Measurements from ENCODE around the gene TCTN2. TPM values are rescaled to one million over a fixed set of nuclear protein-coding genes. Genes with fewer than 3 reads are reported as not detected.
A peak's percentile ranks its signal among the peaks of the same experiment; 100 is the strongest.

Gene TCTN2
- total and polyA plus RNA-seq, 9 of the 15 experiments (the other 6 are each of a cell fraction or from before 2014, with no cell fraction given), result 0.58 to 5.5 (median 3.6) TPM

DNA sequence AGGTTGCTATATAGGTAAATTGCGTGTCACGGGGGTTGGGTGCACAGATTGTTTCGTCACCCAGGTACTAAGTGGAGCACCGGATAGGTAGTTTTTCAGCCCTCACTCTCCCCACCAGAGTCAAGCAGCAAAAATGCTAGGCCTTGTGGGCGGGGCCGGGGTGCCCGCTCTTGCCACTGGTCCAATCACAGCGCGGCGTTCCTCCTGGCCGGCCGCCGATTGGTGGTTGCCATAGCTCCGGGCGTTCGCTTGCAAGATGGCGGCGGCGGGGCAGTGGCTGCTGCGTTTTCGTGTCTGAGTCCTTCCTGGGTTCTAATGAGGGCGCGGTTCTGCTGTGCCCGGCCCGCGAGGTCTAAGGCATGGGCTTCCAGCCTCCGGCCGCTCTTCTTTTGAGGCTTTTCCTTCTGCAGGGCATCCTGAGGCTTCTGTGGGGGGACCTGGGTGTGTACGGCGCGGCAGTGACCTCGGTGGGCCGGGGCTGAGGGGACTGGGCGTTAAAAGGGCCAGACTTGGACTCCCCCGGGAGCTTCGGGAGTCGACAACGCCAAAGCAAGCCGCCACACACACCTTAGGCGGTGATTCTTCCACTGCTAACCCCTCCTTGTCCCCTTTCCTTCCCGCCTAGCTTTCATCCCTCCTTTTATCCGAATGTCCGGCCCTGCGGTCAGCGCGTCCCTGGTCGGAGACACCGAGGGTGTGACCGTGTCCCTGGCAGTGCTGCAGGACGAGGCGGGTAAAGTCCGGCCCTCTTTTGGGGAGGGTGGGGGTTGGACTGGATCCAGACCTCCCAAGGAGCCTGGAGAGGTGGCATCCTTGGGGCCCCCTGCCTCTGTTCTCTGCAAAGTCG, at the start of gene TCTN2 (continued):
- no peak for TF ChIP-seq TCF7L2 (IDR thresholded peaks at IDR 0.05; ENCODE audit: low read depth, low read length)
- no peak for TF ChIP-seq NCOA6 (IDR thresholded peaks at IDR 0.05)
- TF ChIP-seq HNRNPUL1 (IDR thresholded peaks at IDR 0.05; ENCODE audit: low read length), result no peak
- no peak for TF ChIP-seq HMG20A (CRISPR knock-in tag; conservative IDR thresholded peaks at IDR 0.05)
- TF ChIP-seq FOXM1 (IDR thresholded peaks at IDR 0.05; ENCODE audit: low read depth), result no peak
- no peak for TF ChIP-seq FOXM1 (CRISPR knock-in tag; IDR thresholded peaks at IDR 0.05; ENCODE audit: low read depth)
- TF ChIP-seq CHD2 (IDR thresholded peaks at IDR 0.05; ENCODE audit: low read depth, low read length), result 0 out of 2 replicates have a peak, but pooled peaks have one; percentile 39
- peak; percentile 91 to 95; a peak in 3 of 4 replicates for TF ChIP-seq SIN3A (IDR thresholded peaks at IDR 0.05; ENCODE audit: borderline replicate concordance in 2 of 2, control insufficient read depth in 1 of 2, low read depth in 2 of 2, low read length in 2 of 2)
- TF ChIP-seq ATF1 (CRISPR knock-in tag; IDR thresholded peaks at IDR 0.05), result no peak
- 0 out of 2 replicates have a peak, but pooled peaks have one; percentile 57 for TF ChIP-seq ATF1 (tag; IDR thresholded peaks at IDR 0.05)
- TF ChIP-seq CSDE1 (IDR thresholded peaks at IDR 0.05), result peak in 1 of 2 experiments; percentile 76; a peak in 2 of 4 replicates
- no peak for TF ChIP-seq MCM5 (IDR thresholded peaks at IDR 0.05; ENCODE audit: low read depth)
- TF ChIP-seq ATF7 (IDR thresholded peaks at IDR 0.05), result peak; percentile 50; the same call in 1 of the 2 replicates
- TF ChIP-seq, protein P1, sequence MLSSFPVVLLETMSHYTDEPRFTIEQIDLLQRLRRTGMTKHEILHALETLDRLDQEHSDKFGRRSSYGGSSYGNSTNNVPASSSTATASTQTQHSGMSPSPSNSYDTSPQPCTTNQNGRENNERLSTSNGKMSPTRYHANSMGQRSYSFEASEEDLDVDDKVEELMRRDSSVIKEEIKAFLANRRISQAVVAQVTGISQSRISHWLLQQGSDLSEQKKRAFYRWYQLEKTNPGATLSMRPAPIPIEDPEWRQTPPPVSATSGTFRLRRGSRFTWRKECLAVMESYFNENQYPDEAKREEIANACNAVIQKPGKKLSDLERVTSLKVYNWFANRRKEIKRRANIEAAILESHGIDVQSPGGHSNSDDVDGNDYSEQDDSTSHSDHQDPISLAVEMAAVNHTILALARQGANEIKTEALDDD (IDR thresholded peaks at IDR 0.05), result no peak
- TF ChIP-seq, protein P2, sequence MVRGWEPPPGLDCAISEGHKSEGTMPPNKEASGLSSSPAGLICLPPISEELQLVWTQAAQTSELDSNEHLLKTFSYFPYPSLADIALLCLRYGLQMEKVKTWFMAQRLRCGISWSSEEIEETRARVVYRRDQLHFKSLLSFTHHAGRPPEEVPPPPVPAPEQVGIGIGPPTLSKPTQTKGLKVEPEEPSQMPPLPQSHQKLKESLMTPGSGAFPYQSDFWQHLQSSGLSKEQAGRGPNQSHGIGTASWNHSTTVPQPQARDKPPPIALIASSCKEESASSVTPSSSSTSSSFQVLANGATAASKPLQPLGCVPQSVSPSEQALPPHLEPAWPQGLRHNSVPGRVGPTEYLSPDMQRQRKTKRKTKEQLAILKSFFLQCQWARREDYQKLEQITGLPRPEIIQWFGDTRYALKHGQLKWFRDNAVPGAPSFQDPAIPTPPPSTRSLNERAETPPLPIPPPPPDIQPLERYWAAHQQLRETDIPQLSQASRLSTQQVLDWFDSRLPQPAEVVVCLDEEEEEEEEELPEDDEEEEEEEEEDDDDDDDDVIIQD (CRISPR knock-in tag; IDR thresholded peaks at IDR 0.05), result no peak
- no peak for TF ChIP-seq ZNF589 (CRISPR knock-in tag; IDR thresholded peaks at IDR 0.05; ENCODE audit: low read depth)
- peak; percentile 94 for TF ChIP-seq C11orf30 (IDR thresholded peaks at IDR 0.05; ENCODE audit: low read depth)
- TF ChIP-seq, protein P3, sequence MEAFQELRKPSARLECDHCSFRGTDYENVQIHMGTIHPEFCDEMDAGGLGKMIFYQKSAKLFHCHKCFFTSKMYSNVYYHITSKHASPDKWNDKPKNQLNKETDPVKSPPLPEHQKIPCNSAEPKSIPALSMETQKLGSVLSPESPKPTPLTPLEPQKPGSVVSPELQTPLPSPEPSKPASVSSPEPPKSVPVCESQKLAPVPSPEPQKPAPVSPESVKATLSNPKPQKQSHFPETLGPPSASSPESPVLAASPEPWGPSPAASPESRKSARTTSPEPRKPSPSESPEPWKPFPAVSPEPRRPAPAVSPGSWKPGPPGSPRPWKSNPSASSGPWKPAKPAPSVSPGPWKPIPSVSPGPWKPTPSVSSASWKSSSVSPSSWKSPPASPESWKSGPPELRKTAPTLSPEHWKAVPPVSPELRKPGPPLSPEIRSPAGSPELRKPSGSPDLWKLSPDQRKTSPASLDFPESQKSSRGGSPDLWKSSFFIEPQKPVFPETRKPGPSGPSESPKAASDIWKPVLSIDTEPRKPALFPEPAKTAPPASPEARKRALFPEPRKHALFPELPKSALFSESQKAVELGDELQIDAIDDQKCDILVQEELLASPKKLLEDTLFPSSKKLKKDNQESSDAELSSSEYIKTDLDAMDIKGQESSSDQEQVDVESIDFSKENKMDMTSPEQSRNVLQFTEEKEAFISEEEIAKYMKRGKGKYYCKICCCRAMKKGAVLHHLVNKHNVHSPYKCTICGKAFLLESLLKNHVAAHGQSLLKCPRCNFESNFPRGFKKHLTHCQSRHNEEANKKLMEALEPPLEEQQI (IDR thresholded peaks at IDR 0.05), result no peak
- TF ChIP-seq ZNF347 (CRISPR knock-in tag; IDR thresholded peaks at IDR 0.05; ENCODE audit: low read depth), result no peak
- TF ChIP-seq SPI1 (IDR thresholded peaks at IDR 0.05; ENCODE audit: borderline replicate concordance, low read depth, low read length), result no peak
- peak; percentile 86 for TF ChIP-seq NFYB (IDR thresholded peaks at IDR 0.05; ENCODE audit: extremely low read depth, insufficient read length)
- TF ChIP-seq, protein P4, sequence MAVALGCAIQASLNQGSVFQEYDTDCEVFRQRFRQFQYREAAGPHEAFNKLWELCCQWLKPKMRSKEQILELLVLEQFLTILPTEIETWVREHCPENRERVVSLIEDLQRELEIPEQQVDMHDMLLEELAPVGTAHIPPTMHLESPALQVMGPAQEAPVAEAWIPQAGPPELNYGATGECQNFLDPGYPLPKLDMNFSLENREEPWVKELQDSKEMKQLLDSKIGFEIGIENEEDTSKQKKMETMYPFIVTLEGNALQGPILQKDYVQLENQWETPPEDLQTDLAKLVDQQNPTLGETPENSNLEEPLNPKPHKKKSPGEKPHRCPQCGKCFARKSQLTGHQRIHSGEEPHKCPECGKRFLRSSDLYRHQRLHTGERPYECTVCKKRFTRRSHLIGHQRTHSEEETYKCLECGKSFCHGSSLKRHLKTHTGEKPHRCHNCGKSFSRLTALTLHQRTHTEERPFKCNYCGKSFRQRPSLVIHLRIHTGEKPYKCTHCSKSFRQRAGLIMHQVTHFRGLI (CRISPR knock-in tag; IDR thresholded peaks at IDR 0.05), result no peak
- no peak for TF ChIP-seq SRSF1 (IDR thresholded peaks at IDR 0.05; ENCODE audit: low read depth, low read length)

All from K562 (cell line).